Hepatocyte (in vitro differentiated cells): ENCODE data around the gene TPRX1.

Source experiments
- CTCF ChIP-seq: fragments of 200-600 bp; sonication (generic); IDR thresholded peaks from 2 replicates; pipeline ENCODE4 v1.5.1; 2016; ENCODE audit warnings: antibody characterized with exemption, mild to moderate bottlenecking; ENCODE audit not compliant: poor library complexity
- EZH2 ChIP-seq: fragments of 200-600 bp; sonication (generic); IDR thresholded peaks from 2 replicates; pipeline ENCODE4 v1.6.1; 2016; ENCODE audit warnings: antibody characterized with exemption, mild to moderate bottlenecking, borderline replicate concordance

GRCh38 chr19:47839411-47839810 lies 35.1 kb upstream of the TPRX1 start:
- no peak for TF ChIP-seq CTCF
- no peak for TF ChIP-seq EZH2
